Osteoblast (primary cell): Measurements from ENCODE around the gene CASP1. TPM values are rescaled to one million over a fixed set of nuclear protein-coding genes. Genes with fewer than 3 reads are reported as not detected.

Source experiments
- DNase-seq: peaks from one replicate; pipeline ENCODE4 v3.0.0; 2011; ENCODE audit warnings: low spot score, mixed read lengths; ENCODE audit not compliant: insufficient read length; ENCODE audit errors: missing footprints
- H2AFZ ChIP-seq: 2 replicates; pipeline ENCODE4 v1.6.0; 2011; ENCODE audit warnings: mild to moderate bottlenecking, low read length
- H3K27ac ChIP-seq: 2 replicates; pipeline ENCODE4 v1.5.1; 2011; ENCODE audit warnings: mild to moderate bottlenecking, low read depth, low read length, moderate library complexity
- H3K27me3 ChIP-seq: 2 replicates; pipeline ENCODE4 v1.6.0; 2012; ENCODE audit warnings: mild to moderate bottlenecking, control low read depth, inconsistent platforms, low read length, moderate library complexity; ENCODE audit not compliant: insufficient read depth
- H3K36me3 ChIP-seq: 2 replicates; pipeline ENCODE4 v1.5.1; 2011; ENCODE audit warnings: mild to moderate bottlenecking, low read length, control low read depth, moderate library complexity; ENCODE audit not compliant: insufficient read depth
- H3K4me1 ChIP-seq: 2 replicates; pipeline ENCODE4 v1.5.1; 2011; ENCODE audit warnings: mild to moderate bottlenecking, low read length, control low read depth, moderate library complexity; ENCODE audit not compliant: insufficient read depth
- H3K4me2 ChIP-seq: 2 replicates; pipeline ENCODE4 v1.6.0; 2011; ENCODE audit warnings: mild to moderate bottlenecking, low read length; ENCODE audit not compliant: insufficient read depth
- H3K4me3 ChIP-seq: fragments of 200-600 bp; sonication (generic); 3 replicates; pipeline ENCODE4 v1.5.1; 2012; ENCODE audit warnings: mild to moderate bottlenecking, low read length, inconsistent platforms; ENCODE audit not compliant: insufficient read depth
- H3K79me2 ChIP-seq: 2 replicates; pipeline ENCODE4 v1.6.0; 2012; ENCODE audit warnings: mild to moderate bottlenecking, low read length, control low read depth, inconsistent platforms; ENCODE audit not compliant: insufficient read depth
- H3K9me3 ChIP-seq: 2 replicates; pipeline ENCODE4 v1.5.1; 2011; ENCODE audit warnings: low read depth, low read length, control low read depth
- H4K20me1 ChIP-seq: 2 replicates; pipeline ENCODE4 v1.6.0; 2012; ENCODE audit warnings: mild to moderate bottlenecking, low read length, control low read depth; ENCODE audit not compliant: insufficient read depth
- total RNA-seq: library from RNA; depleted of rRNA; stranded (reverse); fragments of >200 nt; gene quantifications from 2 replicates; pipeline ENCODE4 v1.2.3, GENCODE V29; 2012
- TF ChIP-seq, protein P1 (sequence below): IDR thresholded peaks from 2 replicates; pipeline ENCODE4 v1.5.1; 2011; ENCODE audit warnings: mild to moderate bottlenecking, low read depth, low read length, moderate library complexity; ENCODE audit errors: extremely low read depth

CASP1 gene
- total RNA-seq, 1 donor: 14.1 TPM

- no peak overlapping the region for H3K27ac ChIP-seq
- TF ChIP-seq, protein P1, sequence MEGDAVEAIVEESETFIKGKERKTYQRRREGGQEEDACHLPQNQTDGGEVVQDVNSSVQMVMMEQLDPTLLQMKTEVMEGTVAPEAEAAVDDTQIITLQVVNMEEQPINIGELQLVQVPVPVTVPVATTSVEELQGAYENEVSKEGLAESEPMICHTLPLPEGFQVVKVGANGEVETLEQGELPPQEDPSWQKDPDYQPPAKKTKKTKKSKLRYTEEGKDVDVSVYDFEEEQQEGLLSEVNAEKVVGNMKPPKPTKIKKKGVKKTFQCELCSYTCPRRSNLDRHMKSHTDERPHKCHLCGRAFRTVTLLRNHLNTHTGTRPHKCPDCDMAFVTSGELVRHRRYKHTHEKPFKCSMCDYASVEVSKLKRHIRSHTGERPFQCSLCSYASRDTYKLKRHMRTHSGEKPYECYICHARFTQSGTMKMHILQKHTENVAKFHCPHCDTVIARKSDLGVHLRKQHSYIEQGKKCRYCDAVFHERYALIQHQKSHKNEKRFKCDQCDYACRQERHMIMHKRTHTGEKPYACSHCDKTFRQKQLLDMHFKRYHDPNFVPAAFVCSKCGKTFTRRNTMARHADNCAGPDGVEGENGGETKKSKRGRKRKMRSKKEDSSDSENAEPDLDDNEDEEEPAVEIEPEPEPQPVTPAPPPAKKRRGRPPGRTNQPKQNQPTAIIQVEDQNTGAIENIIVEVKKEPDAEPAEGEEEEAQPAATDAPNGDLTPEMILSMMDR: peak; percentile 21
- peak; percentile 36 for DNase-seq
These were observed 37.7 kb downstream of the CASP1 start for GRCh38 chr11:104997288-104997687.

GRCh38 chr11:104995001-104995408 is 39.9 kb downstream of the CASP1 start:
- Histone ChIP-seq H3K4me1 (no peaks in the 10 kb centered on the region), H3K9me3 (no peaks in the 10 kb centered on the region), H3K36me3 (no peaks in the 10 kb centered on the region), H3K4me3 (no peak overlapping the region), H2AFZ (no peak overlapping the region), H3K27me3 (no peaks in the 10 kb centered on the region), H4K20me1 (no peaks in the 10 kb centered on the region), H3K27ac (no peak overlapping the region), H3K79me2 (no peaks in the 10 kb centered on the region), H3K4me2 (no peak overlapping the region)
- TF ChIP-seq, protein P1: no peak
- no peak for DNase-seq

More at GRCh38 chr11:104997288-104997687, 37.7 kb downstream of the CASP1 start:
- H3K36me3 ChIP-seq: no peaks in the 10 kb centered on the region
- H3K4me2 ChIP-seq: peak overlapping the region; percentile 40
- H3K9me3 ChIP-seq: no peaks in the 10 kb centered on the region
- no peaks in the 10 kb centered on the region for H4K20me1 ChIP-seq
- no peaks in the 10 kb centered on the region for H3K79me2 ChIP-seq
- no peak overlapping the region for H3K4me3 ChIP-seq
- no peaks in the 10 kb centered on the region for H3K27me3 ChIP-seq
- H2AFZ ChIP-seq: no peak overlapping the region
- H3K4me1 ChIP-seq: no peaks in the 10 kb centered on the region

DNA sequence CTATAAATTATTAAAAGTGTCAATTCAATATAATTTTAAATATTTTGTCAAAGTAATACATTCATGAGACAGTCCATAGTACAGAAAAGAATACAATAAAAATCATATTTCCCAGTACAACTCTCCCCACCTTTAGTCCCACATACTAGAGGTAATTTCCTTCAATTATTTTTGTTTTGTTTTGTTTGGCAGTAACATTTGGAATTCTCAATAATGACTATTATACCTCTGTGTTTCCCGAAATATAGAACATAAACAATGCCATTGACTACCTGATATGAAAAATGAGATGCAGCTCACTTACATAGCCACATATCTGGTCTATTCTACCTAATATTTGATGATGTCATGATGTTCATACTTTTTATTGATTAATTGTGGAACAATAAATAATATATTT is 42.2 kb downstream of the CASP1 start:
- DNase-seq: no peak
- Histone ChIP-seq H3K27ac (no peak overlapping the region), H3K79me2 (no peaks in the 10 kb centered on the region), H2AFZ (no peak overlapping the region), H3K4me3 (no peak overlapping the region), H4K20me1 (no peaks in the 10 kb centered on the region), H3K36me3 (no peaks in the 10 kb centered on the region), H3K4me2 (no peak overlapping the region), H3K4me1 (no peaks in the 10 kb centered on the region), H3K9me3 (no peaks in the 10 kb centered on the region), H3K27me3 (no peaks in the 10 kb centered on the region)
- TF ChIP-seq, protein P1: no peak

DNA sequence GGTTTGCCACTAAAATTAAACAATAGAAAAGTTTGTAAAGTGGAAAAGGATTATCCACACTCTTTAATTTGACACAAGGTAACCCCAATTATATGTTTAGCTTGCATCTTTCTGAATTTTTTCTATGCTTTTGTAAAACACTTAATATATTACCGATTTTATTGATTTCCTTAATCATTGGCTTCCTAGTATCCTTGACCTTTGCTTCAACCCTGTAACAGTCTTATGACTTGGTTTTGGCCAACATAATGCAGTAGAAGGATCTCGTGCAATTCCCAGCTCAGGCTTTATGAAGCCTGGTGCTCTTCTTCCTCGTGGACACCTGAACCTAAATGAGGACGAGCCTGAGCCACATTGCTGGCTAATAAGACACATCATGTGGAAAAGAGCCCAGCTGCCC is 43.0 kb downstream of the CASP1 start:
- Histone ChIP-seq H3K4me1 (no peaks in the 10 kb centered on the region), H3K9me3 (no peaks in the 10 kb centered on the region), H3K27ac (no peak overlapping the region), H3K4me2 (no peak overlapping the region), H3K27me3 (no peaks in the 10 kb centered on the region), H2AFZ (no peak overlapping the region), H3K36me3 (no peaks in the 10 kb centered on the region), H3K79me2 (no peaks in the 10 kb centered on the region), H4K20me1 (no peaks in the 10 kb centered on the region), H3K4me3 (no peak overlapping the region)
- DNase-seq: no peak
- TF ChIP-seq, protein P1: no peak
